KMS-11 (cell line): ENCODE data around the gene ATIC.
A peak's percentile ranks its signal among the peaks of the same experiment; 100 is the strongest.

Source experiments
- H2AFZ ChIP-seq: fragments of 200-600 bp; sonication (generic); 2 replicates; pipeline ENCODE4 v1.6.1; 2016; ENCODE audit warnings: antibody characterized with exemption, mixed run types, low read depth
- H3K27ac ChIP-seq: fragments of 200-600 bp; sonication (generic); 2 replicates; pipeline ENCODE4 v1.6.1; 2016; ENCODE audit warnings: mild to moderate bottlenecking, mixed run types
- H3K27me3 ChIP-seq: fragments of 200-600 bp; sonication (generic); 2 replicates; pipeline ENCODE4 v1.6.1; 2017; ENCODE audit warnings: mild to moderate bottlenecking, low read depth, mixed run types, moderate library complexity; ENCODE audit not compliant: insufficient read depth
- H3K36me3 ChIP-seq: fragments of 200-600 bp; sonication (generic); 2 replicates; pipeline ENCODE4 v1.6.1; 2017; ENCODE audit warnings: mild to moderate bottlenecking, mixed run types; ENCODE audit not compliant: insufficient read depth
- H3K4me1 ChIP-seq: fragments of 200-600 bp; sonication (generic); 2 replicates; pipeline ENCODE4 v1.6.1; 2016; ENCODE audit warnings: mild to moderate bottlenecking, low read depth, mixed run types; ENCODE audit not compliant: poor library complexity, severe bottlenecking
- H3K4me2 ChIP-seq: fragments of 200-600 bp; sonication (generic); 2 replicates; pipeline ENCODE4 v1.7.0; 2016; ENCODE audit warnings: mild to moderate bottlenecking, mixed run types
- H3K4me3 ChIP-seq: fragments of 200-600 bp; sonication (generic); IDR thresholded peaks from 2 replicates; pipeline ENCODE4 v1.6.1; 2017; ENCODE audit warnings: low read depth, low read length, mixed read lengths; ENCODE audit not compliant: insufficient read depth
- H3K79me2 ChIP-seq: fragments of 200-600 bp; sonication (generic); 2 replicates; pipeline ENCODE4 v1.6.1; 2016; ENCODE audit warnings: low read depth, mixed run types; ENCODE audit not compliant: insufficient read depth
- H3K9ac ChIP-seq: fragments of 200-600 bp; sonication (generic); 2 replicates; pipeline ENCODE4 v1.6.1; 2016; ENCODE audit warnings: mild to moderate bottlenecking, mixed run types
- H4K20me1 ChIP-seq: fragments of 200-600 bp; sonication (generic); 2 replicates; pipeline ENCODE4 v1.6.1; 2016; ENCODE audit warnings: mild to moderate bottlenecking, mixed run types; ENCODE audit not compliant: insufficient read depth
- TF ChIP-seq, protein P1 (sequence below): fragments of 200-600 bp; sonication (generic); conservative IDR thresholded peaks from 2 replicates; pipeline ENCODE4 v1.6.1; 2017; ENCODE audit warnings: low read depth, mild to moderate bottlenecking, antibody characterized with exemption, low read length, moderate library complexity, mixed read lengths

ATIC gene

GRCh38 chr2:215311625-215312396 lies at the start of gene ATIC:
Gene ATIC (plus strand): TSS chr2:215312059. CDS start chr2:215312143, 84 bp downstream.
- Histone ChIP-seq H3K4me3 (peak within 1 kb of the TSS; percentile 47), H4K20me1 (no peaks in the 10 kb centered on the region), H2AFZ (peak within 1 kb of the TSS; percentile 77), H3K27ac (peak within 1 kb of the TSS; percentile 77), H3K4me1 (peaks cover 12% of the 10 kb centered on the region), H3K9ac (peak within 1 kb of the TSS; percentile 94), H3K27me3 (no peaks in the 10 kb centered on the region), H3K79me2 (peaks cover 48% of the 10 kb centered on the region), H3K36me3 (no peaks in the 10 kb centered on the region), H3K4me2 (peak within 1 kb of the TSS; percentile 89)
- TF ChIP-seq, protein P1, sequence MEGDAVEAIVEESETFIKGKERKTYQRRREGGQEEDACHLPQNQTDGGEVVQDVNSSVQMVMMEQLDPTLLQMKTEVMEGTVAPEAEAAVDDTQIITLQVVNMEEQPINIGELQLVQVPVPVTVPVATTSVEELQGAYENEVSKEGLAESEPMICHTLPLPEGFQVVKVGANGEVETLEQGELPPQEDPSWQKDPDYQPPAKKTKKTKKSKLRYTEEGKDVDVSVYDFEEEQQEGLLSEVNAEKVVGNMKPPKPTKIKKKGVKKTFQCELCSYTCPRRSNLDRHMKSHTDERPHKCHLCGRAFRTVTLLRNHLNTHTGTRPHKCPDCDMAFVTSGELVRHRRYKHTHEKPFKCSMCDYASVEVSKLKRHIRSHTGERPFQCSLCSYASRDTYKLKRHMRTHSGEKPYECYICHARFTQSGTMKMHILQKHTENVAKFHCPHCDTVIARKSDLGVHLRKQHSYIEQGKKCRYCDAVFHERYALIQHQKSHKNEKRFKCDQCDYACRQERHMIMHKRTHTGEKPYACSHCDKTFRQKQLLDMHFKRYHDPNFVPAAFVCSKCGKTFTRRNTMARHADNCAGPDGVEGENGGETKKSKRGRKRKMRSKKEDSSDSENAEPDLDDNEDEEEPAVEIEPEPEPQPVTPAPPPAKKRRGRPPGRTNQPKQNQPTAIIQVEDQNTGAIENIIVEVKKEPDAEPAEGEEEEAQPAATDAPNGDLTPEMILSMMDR = no peak

DNA sequence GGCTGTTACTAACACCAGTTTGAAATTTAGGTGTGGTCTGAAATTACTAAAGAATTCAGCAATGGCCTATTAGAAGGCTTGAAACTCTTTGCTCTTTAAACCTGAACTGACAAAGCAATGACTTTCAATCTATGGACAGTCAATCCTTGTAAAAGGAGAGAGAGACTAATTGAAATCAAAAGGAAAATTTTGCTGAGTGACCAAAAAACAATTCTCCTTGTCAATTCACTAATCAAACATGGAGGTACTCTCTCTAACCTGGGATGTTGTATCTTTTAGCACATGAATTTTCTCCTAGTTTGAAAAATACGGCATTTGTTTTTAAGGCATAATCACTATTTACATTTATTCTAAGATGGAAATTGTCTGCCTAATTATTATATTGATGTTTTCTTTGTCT lies 49.6 kb upstream of the ATIC start:
- H3K79me2 ChIP-seq = no peaks in the 10 kb centered on the region
- H3K9ac ChIP-seq = no peak overlapping the region
- H2AFZ ChIP-seq = no peak overlapping the region
- H3K36me3 ChIP-seq = no peaks in the 10 kb centered on the region; the same call in 1 of the 2 replicates
- no peak overlapping the region for H3K4me3 ChIP-seq
- no peaks in the 10 kb centered on the region for H3K4me1 ChIP-seq
- H3K27ac ChIP-seq = no peak overlapping the region
- no peaks in the 10 kb centered on the region for H4K20me1 ChIP-seq
- TF ChIP-seq, protein P1 = no peak
- H3K4me2 ChIP-seq = no peak overlapping the region
- H3K27me3 ChIP-seq = no peaks in the 10 kb centered on the region

DNA sequence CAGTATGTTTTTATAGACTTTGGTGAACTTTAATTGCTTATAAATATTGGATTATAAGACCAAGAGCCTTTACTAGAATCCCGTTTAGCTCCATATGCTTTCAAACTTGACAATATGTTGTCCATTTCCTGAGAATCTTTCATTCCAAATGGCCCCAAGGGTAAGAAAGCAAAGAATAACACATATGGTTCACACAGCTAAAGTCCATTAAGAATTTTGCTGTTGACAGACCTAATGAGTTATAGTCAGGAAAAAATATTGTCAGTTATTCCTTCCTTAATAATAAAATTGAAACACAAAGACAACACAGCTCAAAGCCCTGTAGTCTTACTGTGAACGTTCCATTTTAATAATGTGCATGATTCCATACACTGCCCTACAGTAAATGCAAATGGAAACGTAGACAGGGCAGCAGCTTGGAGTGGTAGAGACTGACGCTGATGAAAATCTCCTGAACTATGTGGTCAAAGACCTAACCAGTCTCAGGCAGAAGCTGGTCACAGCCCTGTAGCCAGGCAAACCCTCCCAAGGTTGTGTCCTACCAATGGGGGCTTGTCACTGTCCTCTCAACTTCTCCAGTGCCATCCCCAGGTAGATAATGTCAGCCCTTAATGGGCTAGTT lies 49.0 kb upstream of the ATIC start:
- TF ChIP-seq, protein P1 = no peak
- Histone ChIP-seq H3K27ac (no peak overlapping the region), H3K4me1 (no peaks in the 10 kb centered on the region), H3K36me3 (no peaks in the 10 kb centered on the region; the same call in 1 of the 2 replicates), H3K27me3 (no peaks in the 10 kb centered on the region), H3K9ac (no peak overlapping the region), H2AFZ (no peak overlapping the region), H3K4me3 (no peak overlapping the region), H3K4me2 (no peak overlapping the region), H4K20me1 (no peaks in the 10 kb centered on the region), H3K79me2 (no peaks in the 10 kb centered on the region)

GRCh38 chr2:215264374-215264773 lies 47.5 kb upstream of the ATIC start:
- Histone ChIP-seq H2AFZ (no peak overlapping the region), H4K20me1 (no peaks in the 10 kb centered on the region), H3K79me2 (no peaks in the 10 kb centered on the region), H3K9ac (no peak overlapping the region), H3K4me2 (no peak overlapping the region), H3K4me1 (no peaks in the 10 kb centered on the region), H3K36me3 (no peaks in the 10 kb centered on the region; the same call in 1 of the 2 replicates), H3K27me3 (no peaks in the 10 kb centered on the region), H3K27ac (no peak overlapping the region), H3K4me3 (no peak overlapping the region)
- TF ChIP-seq, protein P1 = no peak
